AG09319 (cell line): ENCODE data around the gene KRT2.

Experiments
- DNase-seq: peaks from one replicate; pipeline ENCODE4 v3.0.0-alpha.2; 2010; ENCODE audit warnings: low read depth; ENCODE audit errors: extremely low read depth
- CTCF ChIP-seq: IDR thresholded peaks from 2 replicates; pipeline ENCODE4 v1.5.1; 2011; ENCODE audit warnings: low read depth, mild to moderate bottlenecking, inconsistent platforms, low read length, moderate library complexity

KRT2 gene

DNA sequence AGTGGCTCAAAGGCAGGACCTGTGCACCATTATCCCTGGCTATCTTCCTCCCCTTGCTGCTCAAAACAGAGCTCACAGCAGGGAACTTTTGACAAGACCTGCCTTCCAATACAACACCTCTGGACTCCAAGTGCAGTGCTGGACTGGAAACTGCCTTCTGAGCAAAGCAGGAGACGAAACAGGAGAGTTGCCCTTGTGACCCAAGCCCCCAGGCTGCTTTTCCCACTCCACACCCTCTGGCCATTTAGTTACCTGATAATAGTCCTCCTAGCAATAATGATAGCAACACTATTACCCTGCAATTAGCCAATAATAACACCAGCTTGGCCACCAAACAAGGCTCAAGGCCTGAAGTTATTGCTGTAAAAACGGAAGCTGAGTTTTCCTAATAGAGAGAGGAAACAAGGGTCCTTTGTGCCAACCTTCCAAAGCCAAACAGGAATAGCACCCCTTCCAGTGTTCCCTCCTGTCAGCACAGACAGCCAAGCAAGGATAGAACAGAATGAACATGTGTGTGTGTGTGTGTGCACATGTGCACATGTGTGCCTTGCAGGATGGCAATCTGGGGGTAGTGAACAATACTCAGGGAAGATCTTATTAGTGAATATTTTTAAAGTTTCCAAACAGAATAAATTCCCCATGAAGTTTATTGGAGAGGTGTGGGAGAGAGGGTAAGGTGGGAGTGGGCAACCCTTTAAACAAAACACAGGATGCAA is 24.5 kb downstream of the KRT2 start:
- DNase-seq = no peak
- TF ChIP-seq CTCF = no peak

- TF ChIP-seq CTCF = no peak
- no peak for DNase-seq
Observed at GRCh38 chr12:52622349-52622748, 29.7 kb downstream of the KRT2 start.

GRCh38 chr12:52618866-52619265 is 33.1 kb downstream of the KRT2 start:
- TF ChIP-seq CTCF = no peak
- no peak for DNase-seq

GRCh38 chr12:52618216-52618615 is 33.8 kb downstream of the KRT2 start, which contains the start of gene KRT73:
Gene KRT73 (minus strand): TSS chr12:52618559. CDS start chr12:52618524, 35 bp downstream.
- no peak for DNase-seq
- no peak for TF ChIP-seq CTCF

GRCh38 chr12:52617403-52617785 is 34.6 kb downstream of the KRT2 start:
- DNase-seq = no peak
- no peak for TF ChIP-seq CTCF

DNA sequence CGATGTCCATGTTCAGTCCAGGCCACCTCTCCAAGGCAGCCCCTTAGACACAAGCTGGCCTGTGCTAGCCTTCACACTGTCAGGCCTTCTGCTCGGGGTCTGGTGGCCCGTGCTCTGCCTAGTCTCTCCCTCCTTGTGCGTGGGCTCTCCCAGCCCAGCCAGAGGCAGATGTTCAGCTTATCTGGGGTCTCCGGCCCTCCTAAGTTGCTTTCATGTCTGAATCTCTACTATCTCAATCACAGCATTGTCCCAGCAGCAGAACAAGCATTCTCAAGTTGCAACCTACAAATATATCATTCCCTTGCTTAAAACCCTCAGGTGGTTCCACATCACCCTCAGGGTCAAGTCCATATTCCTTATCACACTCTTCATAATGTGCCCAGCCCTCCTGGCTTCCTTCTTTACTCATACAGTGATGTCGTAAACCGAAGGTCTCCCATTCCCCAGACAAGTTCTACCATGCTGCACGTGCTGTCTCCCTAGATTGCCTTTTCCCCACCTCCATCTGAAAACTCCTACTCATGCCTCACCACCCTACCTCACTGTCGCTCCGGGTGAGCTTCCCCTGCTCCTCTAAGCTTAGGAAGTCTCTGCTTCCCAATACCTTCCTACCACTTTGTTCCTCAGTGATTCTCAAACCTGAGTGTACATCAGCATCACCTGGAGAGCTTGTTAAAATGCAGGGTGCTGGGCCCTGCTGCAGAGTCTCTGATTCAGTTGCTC is 35.2 kb downstream of the KRT2 start:
- no peak for TF ChIP-seq CTCF
- DNase-seq = no peak

DNA sequence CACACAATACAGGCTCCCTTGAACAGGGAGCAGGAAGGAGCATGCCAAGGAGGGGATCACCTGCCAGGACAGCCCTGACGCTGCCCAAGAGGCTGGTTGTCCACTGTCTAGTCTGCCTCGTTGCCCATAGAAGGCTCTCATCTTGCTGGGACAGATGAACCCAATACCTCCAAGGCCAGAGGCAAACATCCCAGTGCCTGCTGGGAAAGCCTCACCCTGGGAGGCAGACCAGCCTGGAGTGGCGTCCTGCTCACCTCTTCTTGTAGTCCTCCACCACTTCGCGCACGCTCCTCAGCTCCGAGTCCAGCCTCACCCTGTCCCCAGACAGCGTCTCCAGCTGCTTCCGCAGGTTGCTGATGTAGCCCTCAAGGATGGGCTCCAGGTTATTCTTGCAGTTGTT is 36.1 kb downstream of the KRT2 start:
- no peak for DNase-seq
- no peak for TF ChIP-seq CTCF
